H1 (cell line): ENCODE results near the gene FABP6. TPM values are rescaled to one million over a fixed set of nuclear protein-coding genes. Genes with fewer than 3 reads are reported as not detected.

ENCODE experiments used
- CTBP2 ChIP-seq: IDR thresholded peaks from 2 replicates; pipeline ENCODE4 v1.7.0; 2011; ENCODE audit warnings: borderline replicate concordance, mild to moderate bottlenecking, moderate library complexity, mixed read lengths, low read length; ENCODE audit not compliant: insufficient read depth, insufficient read length
- MAX ChIP-seq: IDR thresholded peaks from 2 replicates; pipeline ENCODE4 v1.6.1; 2012; ENCODE audit warnings: inconsistent platforms
- POLR2AphosphoS5 ChIP-seq: IDR thresholded peaks from 2 replicates; pipeline ENCODE4 v1.6.1; 2011; ENCODE audit warnings: low read depth, low read length
- TEAD4 ChIP-seq: IDR thresholded peaks from 2 replicates; pipeline ENCODE4 v1.6.1; 2012; ENCODE audit warnings: low read depth, low read length, inconsistent platforms, mixed read lengths
- polyA plus RNA-seq, 7 experiments: library from polyadenylated mRNA; depleted of rRNA in 3 of 7; stranded (reverse) in 5 of 7; unstranded in 2 of 7; fragments of >200 nt in 5 of 7; fragments of 200-250 nt in 2 of 7; gene quantifications; 1 replicate in 5 of 7; 2 replicates in 1 of 7; 4 replicates in 1 of 7; pipeline versions ENCODE4 v1.2.1 to v1.2.3, GENCODE V29; 2011 to 2013; ENCODE audit warnings: missing spikeins in 2 of 7, mixed read lengths in 2 of 7
- total RNA-seq: library from RNA; stranded (reverse); fragmentation: NEBNext Ultra II Directional; extraction: Animal tissue kit (Norgen Biotek cat#: 25700); gene quantifications from 2 replicates; pipeline ENCODE4 v1.2.1, GENCODE V29; 2021
- TF ChIP-seq, protein P1 (sequence below), 3 experiments: IDR thresholded peaks; 1 replicate in 2 of 3; 2 replicates in 1 of 3; pipeline versions ENCODE4 v1.5.1 to v1.6.1; 2011; ENCODE audit warnings: low read length in 3 of 3, mild to moderate bottlenecking in 3 of 3, inconsistent platforms in 2 of 3, low read depth in 1 of 3, moderate library complexity in 1 of 3; ENCODE audit not compliant: insufficient read depth in 1 of 3; ENCODE audit errors: control extremely low read depth in 1 of 3

FABP6 gene
- total and polyA plus RNA-seq, 2 of the 8 experiments (the other 6 are each of a cell fraction or from before 2014, with no cell fraction given) = 4.8 to 6.1 TPM

DNA sequence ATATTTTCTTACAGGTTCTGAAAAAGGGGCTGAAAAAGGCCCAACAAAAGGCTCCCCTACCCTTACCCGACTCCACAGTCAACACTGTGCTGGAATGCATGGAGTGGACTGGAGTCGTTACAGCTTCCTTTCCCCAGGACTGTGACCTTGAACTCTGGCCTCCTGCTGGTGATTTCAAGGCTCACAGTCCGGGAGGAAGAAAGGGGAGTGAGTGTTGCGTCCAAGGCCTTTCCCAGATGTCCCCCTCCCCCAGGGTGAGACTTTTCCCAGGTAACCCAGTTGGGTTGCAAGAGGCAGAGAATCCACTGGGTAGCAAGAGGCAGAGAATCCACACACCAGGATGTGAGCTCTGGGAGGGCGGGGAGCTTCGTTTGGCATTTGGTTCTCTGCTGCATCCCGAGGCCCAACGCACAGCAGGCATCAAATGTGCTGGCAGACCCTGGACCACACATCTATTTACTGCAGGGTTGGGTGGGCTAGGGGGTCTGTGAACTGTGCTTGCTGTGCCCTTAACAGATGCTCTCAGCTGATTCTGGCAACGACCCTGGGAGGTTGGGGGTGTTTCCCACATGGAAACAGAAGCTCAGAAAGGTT lies 37.5 kb downstream of the FABP6 start (continued):
- TF ChIP-seq MAX (no peak), POLR2AphosphoS5 (no peak), TEAD4 (peak; percentile 79), CTBP2 (peak; percentile 52)
- TF ChIP-seq, protein P1, sequence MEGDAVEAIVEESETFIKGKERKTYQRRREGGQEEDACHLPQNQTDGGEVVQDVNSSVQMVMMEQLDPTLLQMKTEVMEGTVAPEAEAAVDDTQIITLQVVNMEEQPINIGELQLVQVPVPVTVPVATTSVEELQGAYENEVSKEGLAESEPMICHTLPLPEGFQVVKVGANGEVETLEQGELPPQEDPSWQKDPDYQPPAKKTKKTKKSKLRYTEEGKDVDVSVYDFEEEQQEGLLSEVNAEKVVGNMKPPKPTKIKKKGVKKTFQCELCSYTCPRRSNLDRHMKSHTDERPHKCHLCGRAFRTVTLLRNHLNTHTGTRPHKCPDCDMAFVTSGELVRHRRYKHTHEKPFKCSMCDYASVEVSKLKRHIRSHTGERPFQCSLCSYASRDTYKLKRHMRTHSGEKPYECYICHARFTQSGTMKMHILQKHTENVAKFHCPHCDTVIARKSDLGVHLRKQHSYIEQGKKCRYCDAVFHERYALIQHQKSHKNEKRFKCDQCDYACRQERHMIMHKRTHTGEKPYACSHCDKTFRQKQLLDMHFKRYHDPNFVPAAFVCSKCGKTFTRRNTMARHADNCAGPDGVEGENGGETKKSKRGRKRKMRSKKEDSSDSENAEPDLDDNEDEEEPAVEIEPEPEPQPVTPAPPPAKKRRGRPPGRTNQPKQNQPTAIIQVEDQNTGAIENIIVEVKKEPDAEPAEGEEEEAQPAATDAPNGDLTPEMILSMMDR (IDR thresholded peaks at IDR 0.05; ENCODE audit: control extremely low read depth in 1 of 3, insufficient read depth in 1 of 3, low read depth in 1 of 3, low read length in 3 of 3) = peak in 2 of 3 experiments; percentile 39 to 57; a peak in 3 of 4 replicates
